Activated gamma-delta T cell treated with anti-CD3 and anti-CD28 coated beads, Interleukin-2, amount 50 U/mL, for 16 hours (primary cell): Measurements from ENCODE around the gene OR5F1.

Experiments
- DNase-seq: peaks from one replicate; pipeline ENCODE4 v3.0.0-alpha.2; 2020; ENCODE audit warnings: low read depth

Gene OR5F1

GRCh38 chr11:55994525-55994924 lies at the start of gene OR5F1:
Gene OR5F1 (minus strand): TSS chr11:55994625. CDS start chr11:55994625, 0 bp downstream.
- no peak for DNase-seq

- no peak for DNase-seq
These were observed 32.9 kb upstream of the OR5F1 start, which contains the start of gene OR5AS1 for GRCh38 chr11:56027354-56027753. Gene OR5AS1 (plus strand): TSS chr11:56027654. CDS start chr11:56030419, 2,765 bp downstream.

GRCh38 chr11:56013805-56014204 lies 19.4 kb upstream of the OR5F1 start:
- no peak for DNase-seq

GRCh38 chr11:56010716-56011115 lies 16.3 kb upstream of the OR5F1 start:
- DNase-seq = no peak

- no peak for DNase-seq
These were observed 23.5 kb downstream of the OR5F1 start for GRCh38 chr11:55970935-55971334.

GRCh38 chr11:55969845-55970244 lies 24.6 kb downstream of the OR5F1 start, which contains the start of gene OR10AG1:
Gene OR10AG1 (minus strand): TSS chr11:55969945. CDS start chr11:55969907, 38 bp downstream.
- DNase-seq = no peak

GRCh38 chr11:55967914-55968313 lies 26.5 kb downstream of the OR5F1 start:
- DNase-seq = no peak

- no peak for DNase-seq
These were observed 28.0 kb downstream of the OR5F1 start for GRCh38 chr11:55966391-55966790.

- no peak for DNase-seq
These were observed 37.9 kb downstream of the OR5F1 start for GRCh38 chr11:55956521-55956920.

- DNase-seq = no peak
These were observed 45.1 kb downstream of the OR5F1 start for GRCh38 chr11:55949330-55949729.
